IPS-15b (cell line): Measurements from ENCODE around the gene SERPINB10.
A peak's percentile ranks its signal among the peaks of the same experiment; 100 is the strongest.

ENCODE experiments used
- H3K27me3 ChIP-seq: one replicate; pipeline ENCODE4 v1.6.1; 2013; ENCODE audit warnings: low read length; ENCODE audit not compliant: control insufficient read depth, insufficient read depth
- H3K36me3 ChIP-seq: one replicate; pipeline ENCODE4 v1.6.1; 2013; ENCODE audit warnings: low read length; ENCODE audit not compliant: control insufficient read depth, insufficient read depth
- H3K4me1 ChIP-seq: one replicate; pipeline ENCODE4 v1.6.1; 2013; ENCODE audit warnings: mild to moderate bottlenecking, low read length; ENCODE audit not compliant: control insufficient read depth, insufficient read depth
- H3K4me3 ChIP-seq: one replicate; pipeline ENCODE4 v1.5.1; 2013; ENCODE audit warnings: low read depth, low read length
- H3K9ac ChIP-seq: one replicate; pipeline ENCODE4 v1.6.1; 2013; ENCODE audit warnings: low read depth, mild to moderate bottlenecking, low read length
- H3K9me3 ChIP-seq: one replicate; pipeline ENCODE4 v1.6.1; 2013; ENCODE audit warnings: mild to moderate bottlenecking, low read length; ENCODE audit not compliant: control insufficient read depth, insufficient read depth

The SERPINB10 gene

GRCh38 chr18:63953811-63954210 is 46.1 kb downstream of the SERPINB10 start:
- no peaks in the 10 kb centered on the region for H3K36me3 ChIP-seq
- no peaks in the 10 kb centered on the region for H3K4me1 ChIP-seq
- H3K4me3 ChIP-seq = no peak overlapping the region
- H3K9me3 ChIP-seq = no peaks in the 10 kb centered on the region
- H3K9ac ChIP-seq = no peak overlapping the region
- peaks cover 8% of the 10 kb centered on the region for H3K27me3 ChIP-seq

- H3K36me3 ChIP-seq = no peaks in the 10 kb centered on the region
- no peak overlapping the region for H3K4me3 ChIP-seq
- peaks cover 4% of the 10 kb centered on the region for H3K27me3 ChIP-seq
- H3K9ac ChIP-seq = no peak overlapping the region
- no peaks in the 10 kb centered on the region for H3K4me1 ChIP-seq
- no peaks in the 10 kb centered on the region for H3K9me3 ChIP-seq
These were observed 49.0 kb downstream of the SERPINB10 start for GRCh38 chr18:63956755-63957154.

- Histone ChIP-seq H3K36me3 (no peaks in the 10 kb centered on the region), H3K27me3 (peaks cover 19% of the 10 kb centered on the region), H3K4me3 (no peak overlapping the region), H3K4me1 (no peaks in the 10 kb centered on the region), H3K9ac (no peak overlapping the region), H3K9me3 (no peaks in the 10 kb centered on the region)
These were observed 53.1 kb downstream of the SERPINB10 start for GRCh38 chr18:63960891-63961290.

GRCh38 chr18:63961435-63961980 is 53.8 kb downstream of the SERPINB10 start:
- Histone ChIP-seq H3K4me3 (no peak overlapping the region), H3K4me1 (no peaks in the 10 kb centered on the region), H3K9me3 (no peaks in the 10 kb centered on the region), H3K27me3 (peaks cover 25% of the 10 kb centered on the region), H3K36me3 (no peaks in the 10 kb centered on the region), H3K9ac (no peak overlapping the region)

- Histone ChIP-seq H3K4me3 (no peak overlapping the region), H3K9me3 (no peaks in the 10 kb centered on the region), H3K4me1 (no peaks in the 10 kb centered on the region), H3K27me3 (peaks cover 28% of the 10 kb centered on the region), H3K9ac (no peak overlapping the region), H3K36me3 (no peaks in the 10 kb centered on the region)
These were observed 54.4 kb downstream of the SERPINB10 start for GRCh38 chr18:63962137-63962536.

- Histone ChIP-seq H3K9ac (no peak overlapping the region), H3K9me3 (no peaks in the 10 kb centered on the region), H3K4me3 (no peak overlapping the region), H3K4me1 (no peaks in the 10 kb centered on the region), H3K36me3 (no peaks in the 10 kb centered on the region), H3K27me3 (peaks cover 43% of the 10 kb centered on the region)
These were observed 56.0 kb downstream of the SERPINB10 start for GRCh38 chr18:63963615-63964256.

GRCh38 chr18:63964908-63965307 is 57.1 kb downstream of the SERPINB10 start:
- peaks cover 52% of the 10 kb centered on the region for H3K27me3 ChIP-seq
- no peaks in the 10 kb centered on the region for H3K36me3 ChIP-seq
- peaks cover 3% of the 10 kb centered on the region for H3K4me1 ChIP-seq
- no peak overlapping the region for H3K4me3 ChIP-seq
- no peaks in the 10 kb centered on the region for H3K9me3 ChIP-seq
- H3K9ac ChIP-seq = no peak overlapping the region

- Histone ChIP-seq H3K4me3 (no peak overlapping the region), H3K36me3 (no peaks in the 10 kb centered on the region), H3K27me3 (peaks cover 48% of the 10 kb centered on the region), H3K9ac (no peak overlapping the region), H3K9me3 (no peaks in the 10 kb centered on the region), H3K4me1 (peaks cover 3% of the 10 kb centered on the region)
These were observed 58.1 kb downstream of the SERPINB10 start for GRCh38 chr18:63965716-63966330.

GRCh38 chr18:63969942-63970808 is 62.4 kb downstream of the SERPINB10 start, which contains the start of gene SERPINB8:
Gene SERPINB8, plus strand, starts transcription at chr18:63970081. Its CDS starts 8,228 bp downstream, at chr18:63978309.
- peak within 1 kb of the TSS; percentile 54 for H3K9ac ChIP-seq
- peaks cover 3% of the 10 kb centered on the region for H3K4me1 ChIP-seq
- peak within 1 kb of the TSS; percentile 80 for H3K4me3 ChIP-seq
- H3K27me3 ChIP-seq = peaks cover 72% of the 10 kb centered on the region
- no peaks in the 10 kb centered on the region for H3K36me3 ChIP-seq
- H3K9me3 ChIP-seq = no peaks in the 10 kb centered on the region

GRCh38 chr18:63970809-63971205 is 63.0 kb downstream of the SERPINB10 start:
- H3K4me3 ChIP-seq = peak overlapping the region; percentile 80
- peaks cover 3% of the 10 kb centered on the region for H3K4me1 ChIP-seq
- H3K9ac ChIP-seq = peak overlapping the region; percentile 28
- H3K27me3 ChIP-seq = peaks cover 72% of the 10 kb centered on the region
- no peaks in the 10 kb centered on the region for H3K9me3 ChIP-seq
- no peaks in the 10 kb centered on the region for H3K36me3 ChIP-seq

- peaks cover 71% of the 10 kb centered on the region for H3K27me3 ChIP-seq
- H3K4me3 ChIP-seq = peak overlapping the region; percentile 80
- no peaks in the 10 kb centered on the region for H3K9me3 ChIP-seq
- peaks cover 3% of the 10 kb centered on the region for H3K4me1 ChIP-seq
- H3K36me3 ChIP-seq = no peaks in the 10 kb centered on the region
- peak overlapping the region; percentile 28 for H3K9ac ChIP-seq
These were observed 63.7 kb downstream of the SERPINB10 start for GRCh38 chr18:63971320-63972001.
